Glutamatergic neuron (in vitro differentiated cells): ENCODE data around the gene TIMM44. TPM values are rescaled to one million over a fixed set of nuclear protein-coding genes. Genes with fewer than 3 reads are reported as not detected.
A peak's percentile ranks its signal among the peaks of the same experiment; 100 is the strongest.
"Not testable (repeated sequence)": the region's sequence is repeated elsewhere in the genome, so short reads cannot be mapped to it uniquely, and the experiment has no call there.

Experiments used
- DNase-seq: peaks from one replicate; pipeline ENCODE4 v3.0.0; 2022
- H3K27ac Mint-ChIP-seq: one replicate; pipeline ENCODE4 v1.8.0; 2020; ENCODE audit warnings: mild to moderate bottlenecking, mixed read lengths, inconsistent platforms; ENCODE audit not compliant: unreplicated experiment
- H3K27me3 Mint-ChIP-seq: one replicate; pipeline ENCODE4 v1.8.0; 2020; ENCODE audit warnings: mild to moderate bottlenecking, moderate library complexity, mixed read lengths, inconsistent platforms; ENCODE audit not compliant: unreplicated experiment
- H3K36me3 Mint-ChIP-seq: one replicate; pipeline ENCODE4 v1.8.0; 2020; ENCODE audit warnings: mild to moderate bottlenecking, mixed read lengths, inconsistent platforms; ENCODE audit not compliant: unreplicated experiment
- H3K4me1 Mint-ChIP-seq: one replicate; pipeline ENCODE4 v1.8.0; 2020; ENCODE audit warnings: mild to moderate bottlenecking, low read depth, mixed read lengths, inconsistent platforms; ENCODE audit not compliant: unreplicated experiment
- H3K4me3 Mint-ChIP-seq: one replicate; pipeline ENCODE4 v1.8.0; 2020; ENCODE audit warnings: mild to moderate bottlenecking, mixed read lengths, inconsistent platforms; ENCODE audit not compliant: unreplicated experiment
- H3K9me3 Mint-ChIP-seq: one replicate; pipeline ENCODE4 v1.8.0; 2020; ENCODE audit warnings: mild to moderate bottlenecking, moderate library complexity, mixed read lengths, inconsistent platforms; ENCODE audit not compliant: unreplicated experiment
- total RNA-seq: library from RNA; stranded (reverse); fragmentation: NEBNext Ultra II Directional; extraction: Animal tissue kit (Norgen Biotek cat#: 25700); gene quantifications from one replicate; pipeline ENCODE4 v1.2.1, GENCODE V29; 2021; ENCODE audit not compliant: unreplicated experiment
- TF ChIP-seq, protein P1 (sequence below): fragments of 200-600 bp; sonication (generic); IDR thresholded peaks from one replicate; pipeline ENCODE4 v1.5.0; 2021; ENCODE audit not compliant: partially characterized antibody, unreplicated experiment

TIMM44 gene
- total RNA-seq, 1 donor from 2014 or later, result 109 TPM

- H3K27ac Mint-ChIP-seq, result no peak overlapping the region
These were observed 22.8 kb downstream of the TIMM44 start for GRCh38 chr19:7920519-7921301.

GRCh38 chr19:7919610-7920518, 23.6 kb downstream of the TIMM44 start, which contains the start of gene SNAPC2:
Gene SNAPC2 (plus strand): TSS chr19:7920338. CDS start chr19:7920367, 29 bp downstream.
- Mint-ChIP-seq H3K36me3 (no peaks in the 10 kb centered on the region), H3K4me1 (peaks cover 2% of the 10 kb centered on the region), H3K27ac (peak within 1 kb of the TSS; percentile 68), H3K27me3 (peaks cover 26% of the 10 kb centered on the region), H3K4me3 (peak within 1 kb of the TSS; percentile 87), H3K9me3 (peaks cover 10% of the 10 kb centered on the region)
- DNase-seq, result peak; percentile 99
- TF ChIP-seq, protein P1, sequence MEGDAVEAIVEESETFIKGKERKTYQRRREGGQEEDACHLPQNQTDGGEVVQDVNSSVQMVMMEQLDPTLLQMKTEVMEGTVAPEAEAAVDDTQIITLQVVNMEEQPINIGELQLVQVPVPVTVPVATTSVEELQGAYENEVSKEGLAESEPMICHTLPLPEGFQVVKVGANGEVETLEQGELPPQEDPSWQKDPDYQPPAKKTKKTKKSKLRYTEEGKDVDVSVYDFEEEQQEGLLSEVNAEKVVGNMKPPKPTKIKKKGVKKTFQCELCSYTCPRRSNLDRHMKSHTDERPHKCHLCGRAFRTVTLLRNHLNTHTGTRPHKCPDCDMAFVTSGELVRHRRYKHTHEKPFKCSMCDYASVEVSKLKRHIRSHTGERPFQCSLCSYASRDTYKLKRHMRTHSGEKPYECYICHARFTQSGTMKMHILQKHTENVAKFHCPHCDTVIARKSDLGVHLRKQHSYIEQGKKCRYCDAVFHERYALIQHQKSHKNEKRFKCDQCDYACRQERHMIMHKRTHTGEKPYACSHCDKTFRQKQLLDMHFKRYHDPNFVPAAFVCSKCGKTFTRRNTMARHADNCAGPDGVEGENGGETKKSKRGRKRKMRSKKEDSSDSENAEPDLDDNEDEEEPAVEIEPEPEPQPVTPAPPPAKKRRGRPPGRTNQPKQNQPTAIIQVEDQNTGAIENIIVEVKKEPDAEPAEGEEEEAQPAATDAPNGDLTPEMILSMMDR, result no peak

More at GRCh38 chr19:7920519-7921301, 22.8 kb downstream of the TIMM44 start:
- TF ChIP-seq, protein P1, result no peak
- Mint-ChIP-seq H3K27me3 (peaks cover 18% of the 10 kb centered on the region), H3K4me1 (peaks cover 2% of the 10 kb centered on the region), H3K36me3 (no peaks in the 10 kb centered on the region), H3K4me3 (peak overlapping the region; percentile 87), H3K9me3 (peaks cover 10% of the 10 kb centered on the region)
- peak; percentile 99 for DNase-seq

GRCh38 chr19:7918615-7919421, 24.6 kb downstream of the TIMM44 start:
- H3K4me1 Mint-ChIP-seq, result peaks cover 2% of the 10 kb centered on the region
- H3K27me3 Mint-ChIP-seq, result peaks cover 24% of the 10 kb centered on the region
- peaks cover 7% of the 10 kb centered on the region for H3K9me3 Mint-ChIP-seq
- H3K4me3 Mint-ChIP-seq, result peak overlapping the region; percentile 55
- TF ChIP-seq, protein P1, result no peak
- no peak overlapping the region for H3K27ac Mint-ChIP-seq
- DNase-seq, result peak; percentile 14
- no peaks in the 10 kb centered on the region for H3K36me3 Mint-ChIP-seq

GRCh38 chr19:7918062-7918614, 25.3 kb downstream of the TIMM44 start:
- H3K27ac Mint-ChIP-seq, H3K9me3 Mint-ChIP-seq, DNase-seq, H3K4me1 Mint-ChIP-seq, H3K36me3 Mint-ChIP-seq: not testable (repeated sequence)
- Mint-ChIP-seq H3K4me3 (peak overlapping the region; percentile 55), H3K27me3 (peaks cover 23% of the 10 kb centered on the region)
